Activated CD4-positive, alpha-beta T cell treated with anti-CD3 and anti-CD28 coated beads, Interleukin-2, amount 50 U/mL, for 16 hours (primary cell): ENCODE measurements around the gene MED29.
"Not testable (repeated sequence)": the region's sequence is repeated elsewhere in the genome, so short reads cannot be mapped to it uniquely, and the experiment has no call there.

Experiments
- DNase-seq: peaks from one replicate; pipeline ENCODE4 v3.0.0-alpha.2; 2020

Gene MED29

DNA sequence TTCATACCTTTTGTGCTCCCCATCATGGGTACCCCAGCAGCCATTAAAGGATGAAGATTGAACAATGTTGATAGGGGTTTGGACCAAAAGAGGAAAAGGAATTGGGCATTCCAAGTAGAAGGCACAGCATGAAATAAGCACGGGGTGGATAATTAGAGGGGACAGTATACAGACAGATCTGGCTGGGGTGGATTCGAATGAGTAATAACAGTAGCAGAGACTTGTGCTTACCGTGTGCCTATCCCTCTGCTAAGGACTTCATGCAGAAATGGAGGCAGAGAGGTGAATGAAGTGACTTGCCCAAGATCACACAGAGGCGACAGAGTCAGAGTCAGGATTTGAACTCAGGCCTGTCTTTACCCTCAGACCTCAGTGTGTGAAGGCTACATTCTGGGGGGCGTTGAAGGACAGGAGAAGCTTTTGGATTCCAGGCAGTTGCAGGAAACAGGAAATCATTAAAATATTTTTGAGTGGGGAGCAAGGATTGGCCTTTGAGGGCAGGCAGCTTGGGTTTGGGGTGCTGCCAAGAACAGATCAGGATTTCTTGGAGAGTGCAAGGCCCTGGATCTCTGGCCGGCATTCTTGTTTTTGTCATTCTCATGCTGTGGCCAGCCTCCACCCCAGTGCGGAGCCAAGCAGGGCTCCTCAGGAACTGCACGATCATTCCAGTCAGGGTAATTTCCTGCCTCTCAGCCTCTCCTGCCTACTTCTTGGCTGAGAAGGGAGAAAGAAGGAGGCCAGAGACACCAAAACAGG lies 19.0 kb upstream of the MED29 start:
- no peak for DNase-seq

DNA sequence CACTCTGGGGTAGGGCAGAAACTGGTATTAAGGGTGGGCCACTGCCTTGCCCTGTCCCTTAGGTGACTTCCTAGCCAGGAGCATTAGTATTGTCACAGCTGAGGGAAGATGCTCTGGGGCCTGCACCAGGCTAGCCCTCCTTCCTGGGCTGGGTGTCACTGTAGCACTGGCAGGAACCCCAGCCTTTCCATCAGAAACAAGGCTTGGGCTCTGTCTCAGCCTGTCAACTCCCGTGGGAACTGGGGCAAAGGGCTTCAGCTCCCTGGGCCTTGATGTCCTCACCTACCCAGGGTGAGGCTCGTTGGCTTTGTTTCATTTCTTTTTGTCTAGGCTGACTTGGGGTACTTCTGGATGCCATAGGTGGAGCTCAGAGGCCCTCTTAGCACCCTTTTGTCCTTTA lies 18.2 kb upstream of the MED29 start:
- no peak for DNase-seq

DNA sequence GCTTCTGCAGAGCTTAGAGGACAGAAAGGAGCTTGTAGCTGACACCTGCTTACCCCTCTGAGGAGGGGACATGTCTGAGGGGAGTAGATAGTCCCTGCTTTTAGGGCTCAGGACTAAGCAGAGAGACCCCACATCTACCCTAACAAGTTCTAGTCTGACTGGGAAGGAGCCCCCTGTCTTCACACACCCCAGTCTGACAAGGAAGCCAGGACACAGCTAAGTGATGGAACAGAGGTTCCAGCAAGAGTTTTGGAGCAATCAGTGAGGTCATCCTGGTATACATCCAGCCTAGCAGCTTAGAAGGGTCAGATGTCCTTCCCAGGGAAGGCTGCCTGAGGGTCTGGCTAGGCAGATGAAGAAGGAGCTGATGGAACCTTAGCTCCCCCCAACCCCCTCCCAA lies 15.2 kb upstream of the MED29 start:
- no peak for DNase-seq

DNA sequence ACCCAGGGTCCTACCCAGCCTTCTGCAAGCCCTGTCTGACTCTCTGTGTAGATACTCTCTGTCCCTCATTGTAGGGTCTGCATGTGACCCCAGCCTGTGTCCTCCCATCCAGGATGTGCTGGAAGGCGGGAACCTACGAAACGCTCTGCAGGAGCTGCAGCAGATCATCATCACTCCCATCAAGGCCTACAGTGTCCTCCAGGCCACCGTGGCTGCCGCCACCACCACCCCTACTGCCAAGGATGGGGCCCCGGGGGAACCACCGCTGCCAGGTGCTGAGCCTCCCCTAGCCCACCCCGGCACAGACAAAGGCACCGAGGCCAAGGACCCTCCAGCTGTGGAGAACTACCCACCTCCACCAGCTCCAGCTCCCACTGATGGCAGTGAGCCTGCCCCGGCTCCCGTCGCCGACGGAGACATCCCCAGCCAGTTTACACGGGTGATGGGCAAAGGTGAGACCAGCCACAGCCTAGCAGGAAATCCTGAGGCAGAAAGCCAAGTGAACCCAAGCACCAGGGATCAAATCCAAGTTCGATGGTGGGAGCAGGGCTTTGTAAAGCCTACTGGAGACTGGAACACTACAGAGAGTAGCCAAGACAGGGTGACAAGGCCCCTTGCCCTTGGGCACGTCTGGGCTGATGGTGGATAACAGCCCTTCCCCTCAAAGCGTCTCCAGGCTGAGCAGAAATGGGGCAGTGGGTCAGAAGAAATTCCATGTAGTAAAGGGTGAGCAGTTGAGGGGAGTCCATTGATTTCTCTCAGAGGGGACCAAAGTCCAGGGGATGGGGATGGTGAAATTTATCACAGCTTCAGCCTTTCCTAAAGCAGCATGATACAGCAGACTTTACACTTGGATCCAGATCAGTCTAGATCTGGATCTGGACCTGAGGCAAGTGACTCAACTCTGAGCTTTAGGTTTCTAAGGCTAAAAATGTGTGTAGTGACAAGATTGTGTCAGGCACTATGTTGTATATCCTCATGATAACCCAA lies 13.5 kb upstream of the MED29 start:
- DNase-seq = no peak

DNA sequence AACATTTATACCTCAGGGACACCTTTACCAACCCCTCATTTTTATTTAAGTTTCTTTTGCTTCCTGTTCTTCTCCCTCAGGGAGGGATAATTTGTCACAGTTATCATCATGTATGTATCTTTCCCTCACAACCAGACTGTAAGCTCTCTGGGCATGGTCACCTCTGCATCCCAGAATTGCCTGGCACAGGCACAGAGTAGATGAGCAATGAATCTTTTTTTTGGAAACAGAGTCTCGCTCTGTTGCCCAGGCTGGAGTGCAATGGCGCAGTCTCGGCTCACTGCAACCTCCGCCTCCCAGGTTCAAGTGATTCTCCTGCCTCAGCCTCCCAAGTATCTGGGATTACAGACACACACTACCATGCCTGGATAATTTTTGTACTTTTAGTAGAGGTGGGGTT lies 11.8 kb upstream of the MED29 start:
- not testable (repeated sequence) for DNase-seq

DNA sequence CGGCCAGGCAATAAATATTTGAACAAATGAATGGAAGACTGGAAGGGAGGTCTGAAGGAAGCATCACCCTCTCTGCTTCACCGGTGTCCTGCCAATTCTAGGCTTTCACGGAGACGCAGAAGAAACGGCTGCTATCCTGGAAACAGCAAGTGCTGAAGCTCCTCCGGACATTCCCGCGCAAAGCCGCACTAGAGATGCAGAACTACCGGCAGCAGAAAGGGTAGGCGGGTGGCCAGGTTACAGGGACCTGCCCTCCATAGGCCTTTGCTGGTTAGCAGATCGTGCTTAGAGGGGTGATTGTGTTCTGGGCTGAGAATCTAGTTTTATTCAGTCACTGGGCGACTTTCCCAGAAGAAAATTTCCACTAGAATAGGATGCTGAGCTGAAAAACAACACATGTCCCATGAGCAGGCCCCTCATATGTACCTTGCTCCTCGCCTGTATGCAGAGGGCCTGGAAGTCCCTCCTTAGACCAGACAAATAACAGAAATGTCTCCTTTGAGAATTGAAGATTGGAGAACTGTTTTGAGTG lies 11.2 kb upstream of the MED29 start:
- no peak for DNase-seq

DNA sequence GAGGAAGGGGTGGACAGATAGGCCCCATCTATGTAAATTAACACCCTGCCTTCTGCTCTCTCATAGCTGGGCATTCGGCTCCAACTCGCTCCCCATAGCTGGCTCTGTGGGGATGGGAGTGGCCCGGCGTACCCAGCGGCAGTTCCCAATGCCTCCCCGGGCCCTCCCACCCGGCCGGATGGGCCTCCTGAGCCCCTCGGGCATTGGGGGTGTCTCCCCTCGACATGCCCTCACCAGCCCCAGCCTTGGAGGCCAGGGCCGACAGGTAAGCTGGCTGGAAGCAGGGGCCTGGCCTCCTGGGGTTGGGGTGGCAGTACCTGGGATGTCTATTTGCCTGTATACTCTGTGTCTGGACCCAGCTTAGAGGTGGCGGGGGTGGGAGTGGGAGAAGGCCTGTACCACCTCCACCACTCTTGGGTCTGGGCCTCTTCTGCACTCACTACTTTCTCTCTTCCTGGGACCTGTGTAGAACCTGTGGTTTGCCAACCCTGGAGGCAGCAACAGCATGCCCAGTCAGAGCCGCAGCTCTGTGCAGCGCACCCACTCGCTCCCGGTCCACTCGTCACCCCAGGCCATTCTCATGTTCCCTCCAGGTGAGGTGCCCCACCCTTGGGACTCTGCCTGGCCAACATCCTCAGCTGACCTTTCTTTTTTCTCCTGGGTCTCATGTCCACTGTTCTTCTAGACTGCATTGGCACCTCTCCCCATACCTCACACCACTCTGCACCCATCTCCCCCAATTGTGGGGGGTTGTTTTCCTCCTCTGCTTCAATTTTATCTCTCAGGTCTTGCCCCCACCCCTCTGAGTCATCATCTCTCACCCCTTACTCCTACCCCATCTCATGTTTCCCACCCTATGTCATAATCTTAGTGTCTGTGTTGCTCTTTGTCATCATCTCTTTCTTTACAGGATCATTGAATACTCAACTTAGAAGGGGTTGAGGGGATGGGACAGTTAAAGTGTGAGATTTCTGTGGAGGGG lies 10.4 kb upstream of the MED29 start:
- DNase-seq = no peak

DNA sequence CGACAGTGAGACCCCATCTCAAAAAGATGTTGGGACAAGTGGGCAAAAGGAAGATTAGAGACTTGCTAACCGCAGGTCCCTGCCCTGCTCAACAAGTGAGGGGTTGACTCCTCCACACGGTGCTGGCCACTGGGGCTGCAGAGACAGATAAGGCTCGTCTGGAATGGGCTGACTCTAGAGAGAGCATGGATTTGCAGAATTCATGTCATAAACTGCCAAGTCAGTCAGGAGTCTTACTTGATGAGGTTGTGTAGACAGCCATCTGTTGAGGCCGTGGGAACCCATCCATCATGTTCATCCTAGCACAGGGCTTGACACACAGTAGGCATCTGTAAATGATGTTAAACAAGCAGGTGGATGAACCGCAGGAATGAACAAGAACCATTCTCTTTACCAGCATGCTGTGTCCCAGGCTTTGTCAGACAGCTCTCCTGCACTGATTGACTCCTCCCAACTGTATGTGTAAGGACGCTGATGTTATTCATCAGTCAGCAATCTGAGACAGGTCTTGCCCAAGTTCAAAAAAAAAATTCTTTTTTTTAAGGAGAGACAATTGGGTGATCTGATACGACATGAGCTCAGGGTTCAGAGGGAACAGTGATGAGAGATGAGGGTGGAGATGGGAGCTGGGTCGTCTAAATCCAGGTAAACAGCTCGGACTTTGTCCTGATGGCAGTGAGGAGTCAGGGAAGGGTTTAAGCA lies 9.1 kb upstream of the MED29 start:
- DNase-seq = no peak

DNA sequence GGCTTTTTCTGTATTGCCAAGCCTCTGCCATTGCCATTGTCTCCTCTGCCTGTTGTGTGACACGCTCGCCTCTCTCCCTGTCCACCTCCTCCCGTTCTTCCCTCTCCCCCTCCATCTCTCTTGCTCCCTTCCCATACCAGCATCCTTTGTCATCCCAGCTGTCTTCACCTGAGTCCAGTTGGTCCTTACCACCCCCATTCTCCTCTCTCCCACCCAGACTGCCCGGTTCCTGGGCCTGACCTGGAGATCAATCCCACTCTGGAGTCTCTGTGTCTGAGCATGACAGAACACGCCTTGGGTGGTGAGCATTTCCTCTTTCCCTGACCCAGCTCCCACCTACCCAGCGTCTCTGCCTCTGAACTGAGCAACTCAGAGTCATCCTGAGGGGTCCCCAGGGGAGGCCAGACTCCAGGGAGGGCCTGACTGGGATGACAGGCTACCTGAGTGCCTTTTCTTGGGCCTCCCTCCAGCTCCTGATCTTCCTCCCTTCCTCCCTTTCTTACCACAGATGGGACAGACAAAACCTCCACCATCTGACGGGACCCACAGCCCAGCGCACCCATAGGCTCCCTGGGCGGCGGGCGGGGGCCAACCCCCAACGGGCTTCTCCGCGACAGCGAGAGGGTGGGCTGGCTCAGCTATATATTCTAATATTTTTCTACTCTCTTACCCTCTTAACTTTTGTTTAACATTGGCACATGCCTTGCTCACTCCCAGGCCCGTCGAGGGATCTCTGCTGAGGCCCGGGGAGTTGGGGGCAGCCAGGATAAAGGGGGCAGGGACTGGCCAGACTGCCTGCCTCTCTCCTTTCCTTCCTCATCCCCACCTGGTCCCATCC lies 8.0 kb upstream of the MED29 start:
- no peak for DNase-seq

DNA sequence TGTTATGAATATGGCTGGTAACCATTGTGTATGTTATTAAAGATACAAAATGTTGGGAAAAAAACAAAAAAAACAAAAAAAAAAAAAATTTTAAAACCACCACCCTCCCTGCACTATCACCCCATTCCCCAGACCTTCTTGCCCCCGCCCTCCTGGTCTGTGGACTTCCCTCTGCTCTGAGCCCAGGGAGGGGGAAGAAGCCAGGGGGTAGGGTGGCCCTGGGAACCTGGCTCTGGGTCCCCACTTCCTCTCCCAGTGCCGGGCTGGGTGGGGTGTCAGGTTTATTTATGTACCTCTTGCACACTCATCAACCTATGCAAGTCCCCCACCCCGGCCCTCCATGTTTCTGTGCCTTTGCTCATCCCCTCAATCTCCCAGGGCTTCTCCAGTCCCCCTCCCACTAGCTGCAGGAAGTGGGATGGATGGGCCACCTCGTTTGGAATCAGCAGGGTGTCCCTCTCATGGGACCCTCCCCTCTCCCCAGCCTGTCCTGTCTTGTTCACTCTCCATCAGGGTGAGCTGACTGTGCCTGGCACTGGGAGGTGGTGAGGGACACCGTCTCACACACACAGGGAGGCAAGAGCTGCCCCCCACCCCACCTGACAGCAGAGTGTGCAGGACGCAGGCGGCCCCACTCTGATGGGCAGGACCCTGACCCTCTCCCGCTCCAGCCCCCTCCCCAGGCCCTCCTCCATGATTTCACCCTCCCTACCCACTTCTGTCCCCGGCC lies 6.2 kb upstream of the MED29 start:
- no peak for DNase-seq

DNA sequence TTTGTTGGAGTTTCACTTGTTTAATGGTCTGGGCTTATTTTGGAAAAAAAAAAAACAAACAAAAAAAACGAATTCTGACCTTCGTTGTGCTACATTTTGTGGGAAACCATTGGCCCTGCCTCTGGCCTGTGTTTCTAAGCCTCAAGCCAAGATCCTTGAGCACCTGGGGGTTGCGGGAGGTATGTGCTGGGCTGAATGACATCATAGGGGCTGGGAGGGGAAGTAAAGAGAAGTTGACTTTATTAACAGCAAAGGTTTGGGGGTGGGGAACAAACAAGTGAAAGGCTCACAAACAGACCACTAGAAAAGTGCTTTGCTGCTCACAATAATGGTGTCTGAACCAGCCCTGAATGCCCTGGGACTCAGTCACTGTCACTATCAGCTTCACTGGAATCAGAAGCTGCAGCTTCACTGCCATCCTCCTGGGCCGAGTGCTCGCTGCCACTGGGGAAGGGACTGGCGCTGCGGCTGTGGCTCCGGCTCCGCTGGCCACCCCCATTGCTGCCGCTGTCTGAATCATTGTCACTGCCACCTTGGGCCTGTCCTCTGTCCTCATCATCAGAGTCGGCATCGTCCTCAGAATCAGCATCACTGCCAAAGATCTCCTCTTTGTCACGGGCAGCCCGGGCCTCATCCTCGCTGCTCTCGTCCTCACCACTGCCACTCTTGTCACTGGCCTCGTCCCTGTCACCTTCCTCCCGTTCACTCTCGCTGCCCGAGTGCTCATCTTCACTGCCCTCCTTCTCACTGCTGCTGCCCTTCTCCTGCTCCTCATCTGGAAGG lies 5.4 kb upstream of the MED29 start:
- DNase-seq = no peak

DNA sequence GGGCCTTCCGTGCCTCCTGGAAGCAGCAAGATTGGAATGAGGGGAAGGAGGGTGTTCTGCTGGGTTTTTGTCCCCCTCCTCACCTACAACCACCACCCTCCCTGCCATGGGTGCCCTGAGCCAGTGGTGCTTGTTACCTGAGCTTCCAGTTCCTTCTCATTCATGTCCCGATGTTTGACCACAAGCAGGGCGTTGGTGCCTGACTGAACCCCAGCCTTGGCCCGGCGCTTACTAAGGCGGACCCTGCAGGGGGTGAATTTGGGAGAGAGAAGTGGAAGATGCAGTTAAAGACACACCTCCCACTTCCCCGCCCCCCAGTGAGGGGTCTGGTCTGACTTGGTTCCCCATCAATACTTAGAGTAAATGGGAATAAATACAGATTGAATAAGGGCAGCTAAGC lies 4.6 kb upstream of the MED29 start:
- DNase-seq = no peak

DNA sequence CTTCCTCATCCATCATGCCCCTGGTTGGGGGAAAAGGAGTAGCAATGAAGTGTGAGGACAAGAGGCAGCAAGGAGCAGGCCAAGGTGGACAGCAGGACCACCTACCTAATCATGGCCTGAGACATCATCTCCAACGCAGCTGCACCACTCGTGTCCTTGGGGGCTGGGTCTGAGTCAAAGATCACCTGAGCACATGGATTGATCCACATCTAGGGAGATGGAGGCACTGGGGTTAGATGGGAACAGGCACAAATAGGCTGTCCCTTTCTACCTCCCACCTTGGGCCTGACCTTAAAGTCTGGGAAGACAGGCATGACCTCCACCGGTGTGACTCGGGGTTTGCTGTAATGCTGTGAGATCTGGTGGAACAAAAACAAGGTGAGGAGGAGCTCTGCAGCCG lies 2.5 kb upstream of the MED29 start:
- no peak for DNase-seq

DNA sequence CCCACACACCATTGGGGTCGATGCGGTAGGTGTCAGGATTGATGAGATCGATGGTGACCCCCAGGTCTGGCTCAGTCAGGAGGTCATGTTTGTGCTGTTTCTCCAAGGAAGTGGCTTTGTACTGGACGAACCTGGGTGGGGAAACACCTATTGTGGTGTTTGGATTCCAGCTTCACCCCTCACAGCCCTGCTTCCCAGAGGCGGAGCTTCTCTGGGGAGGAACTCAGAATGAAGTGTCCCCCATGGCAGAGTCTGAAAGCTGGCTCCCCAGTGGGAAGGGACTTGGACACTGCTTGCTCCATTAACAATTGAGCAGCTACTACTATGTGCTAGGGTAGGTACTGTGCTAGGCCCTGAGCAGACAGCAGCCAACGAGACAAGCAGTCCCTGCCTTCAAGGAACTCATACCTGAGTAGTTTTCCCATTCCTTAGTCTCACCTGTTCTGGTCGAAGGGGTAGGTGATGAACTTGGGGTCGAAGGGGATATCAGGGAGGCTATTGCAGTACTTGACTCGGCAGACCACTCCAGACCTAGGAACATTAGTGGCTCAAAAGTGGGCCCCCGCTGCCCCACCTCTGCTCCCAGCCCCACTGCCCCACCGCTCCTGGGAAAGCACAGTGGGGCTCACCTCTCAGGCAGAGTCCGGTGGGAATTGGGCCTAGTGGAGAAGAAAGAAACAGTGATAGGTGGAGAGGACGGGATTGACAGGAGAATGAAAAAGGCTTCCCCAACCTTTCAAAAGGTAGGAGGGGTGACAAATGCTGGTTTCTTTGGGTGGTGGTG lies 1.4 kb upstream of the MED29 start:
- no peak for DNase-seq

DNA sequence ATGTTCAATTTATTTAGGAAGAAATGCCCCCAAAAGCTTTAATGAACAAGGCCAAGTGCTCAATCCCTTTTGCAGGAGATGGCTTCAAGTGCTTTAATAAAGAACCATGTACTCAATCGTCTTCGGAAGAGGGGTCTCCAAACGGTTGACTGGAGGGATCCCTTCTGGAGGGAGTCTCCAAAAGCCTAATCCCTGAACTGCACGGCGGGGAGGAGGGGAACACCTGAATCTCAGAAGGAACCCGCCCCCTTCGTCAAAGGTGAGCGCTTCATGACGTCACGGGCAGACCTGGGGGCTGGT lies 777 bp upstream of the MED29 start:
- DNase-seq = no peak

DNA sequence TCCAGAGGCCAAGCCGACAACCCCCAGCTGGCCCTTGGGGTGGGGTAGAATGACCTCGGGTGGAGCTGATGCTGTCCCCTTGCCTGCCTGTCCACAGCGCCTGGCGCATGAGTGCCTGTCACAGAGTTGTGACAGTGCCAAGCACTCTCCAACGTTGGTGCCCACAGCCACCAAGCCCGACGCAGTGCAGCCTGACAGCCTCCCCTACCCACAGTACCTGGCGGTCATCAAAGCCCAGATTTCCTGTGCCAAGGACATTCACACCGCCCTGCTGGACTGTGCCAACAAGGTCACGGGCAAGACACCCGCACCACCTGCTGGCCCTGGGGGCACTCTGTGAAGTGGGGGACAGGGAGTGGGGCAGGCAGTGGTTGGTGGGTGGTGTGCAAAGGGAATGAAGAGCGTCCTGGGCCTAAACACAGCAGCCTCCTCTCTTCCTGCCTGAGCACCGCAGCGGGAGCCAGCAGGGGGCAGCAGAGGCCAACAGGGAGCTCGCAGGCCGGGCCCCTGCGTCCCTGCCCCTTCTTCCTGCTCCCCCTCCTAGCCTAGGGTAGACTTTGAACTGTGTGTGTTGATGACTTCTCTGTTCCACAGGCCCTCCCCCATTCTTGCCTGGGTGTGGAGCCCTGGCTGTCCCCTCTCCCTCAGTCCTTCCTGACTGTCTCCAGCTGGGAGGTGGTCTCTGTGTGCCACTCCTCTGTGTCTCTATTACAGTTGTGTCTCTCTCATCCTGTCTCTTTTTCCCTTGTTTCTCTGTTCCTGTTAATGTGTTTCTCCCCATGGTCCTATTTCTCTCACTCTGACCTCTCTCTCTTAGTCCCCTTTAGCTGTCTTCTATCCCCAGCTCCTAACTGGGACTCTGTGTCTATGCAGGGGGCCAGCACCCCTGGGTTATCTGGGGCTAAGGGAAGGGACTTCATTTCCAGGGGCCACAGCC lies 6.5 kb downstream of the MED29 start:
- DNase-seq = peak; percentile 93

DNA sequence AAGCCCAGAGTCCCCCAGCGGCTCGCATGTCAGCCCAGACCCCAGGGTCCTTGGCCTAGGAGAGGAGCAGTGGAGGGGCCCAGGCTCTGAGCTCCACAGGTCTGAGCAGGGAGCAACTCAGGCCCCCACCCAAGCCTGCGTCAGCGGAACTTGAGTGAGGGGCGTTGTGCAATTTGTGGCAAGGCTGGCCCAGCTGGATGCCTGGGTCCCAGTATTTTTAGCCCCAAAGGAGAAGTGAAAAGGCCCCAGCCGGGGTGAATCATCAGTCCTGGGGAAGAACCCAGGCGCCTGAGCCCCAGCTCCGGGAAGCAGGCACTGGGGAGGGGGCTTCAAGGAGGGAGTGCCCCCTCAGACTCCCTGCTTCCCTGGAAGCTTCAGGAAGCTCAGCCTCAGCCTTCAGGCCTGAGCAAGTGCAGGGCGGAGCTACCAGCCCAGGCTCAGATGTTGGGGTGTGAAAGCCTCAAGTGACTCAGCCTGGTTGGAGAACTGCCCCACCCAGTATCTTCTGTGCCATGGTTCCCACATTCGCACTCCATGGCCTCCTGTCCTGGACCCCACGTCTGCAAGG lies 7.2 kb downstream of the MED29 start:
- DNase-seq = peak; percentile 77
